ENCODE measurements around the gene LYRM9.
"Not testable (repeated sequence)": the region's sequence is repeated elsewhere in the genome, so short reads cannot be mapped to it uniquely, and the experiment has no call there.

- TF ChIP-seq, protein P1, sequence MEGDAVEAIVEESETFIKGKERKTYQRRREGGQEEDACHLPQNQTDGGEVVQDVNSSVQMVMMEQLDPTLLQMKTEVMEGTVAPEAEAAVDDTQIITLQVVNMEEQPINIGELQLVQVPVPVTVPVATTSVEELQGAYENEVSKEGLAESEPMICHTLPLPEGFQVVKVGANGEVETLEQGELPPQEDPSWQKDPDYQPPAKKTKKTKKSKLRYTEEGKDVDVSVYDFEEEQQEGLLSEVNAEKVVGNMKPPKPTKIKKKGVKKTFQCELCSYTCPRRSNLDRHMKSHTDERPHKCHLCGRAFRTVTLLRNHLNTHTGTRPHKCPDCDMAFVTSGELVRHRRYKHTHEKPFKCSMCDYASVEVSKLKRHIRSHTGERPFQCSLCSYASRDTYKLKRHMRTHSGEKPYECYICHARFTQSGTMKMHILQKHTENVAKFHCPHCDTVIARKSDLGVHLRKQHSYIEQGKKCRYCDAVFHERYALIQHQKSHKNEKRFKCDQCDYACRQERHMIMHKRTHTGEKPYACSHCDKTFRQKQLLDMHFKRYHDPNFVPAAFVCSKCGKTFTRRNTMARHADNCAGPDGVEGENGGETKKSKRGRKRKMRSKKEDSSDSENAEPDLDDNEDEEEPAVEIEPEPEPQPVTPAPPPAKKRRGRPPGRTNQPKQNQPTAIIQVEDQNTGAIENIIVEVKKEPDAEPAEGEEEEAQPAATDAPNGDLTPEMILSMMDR (IDR thresholded peaks at IDR 0.05), result not testable (repeated sequence)
- TF ChIP-seq EP300, POLR2A, POLR2AphosphoS5 (IDR thresholded peaks at IDR 0.05): not testable (repeated sequence)
Observed at GRCh38 chr17:27886348-27886906, 6.7 kb downstream of the LYRM9 start.
